Heart left ventricle (tissue), 16 donors: ENCODE data around the gene PLXNC1. TPM values are rescaled to one million over a fixed set of nuclear protein-coding genes. Genes with fewer than 3 reads are reported as not detected.

Experiments
- ATAC-seq, 4 donors: fragments of 200-7000 bp; cut with Tn5 transposase; one replicate each; pipeline ENCODE4 v1.9.1; 2020 to 2022; ENCODE audit warnings: moderate library complexity in 4 of 4, mild to moderate bottlenecking in 3 of 4, moderate number of reproducible peaks in 1 of 4
- DNase-seq, 5 donors: peaks; one replicate each; pipeline ENCODE4 v3.0.0-alpha.2; 2020
- H3K27ac ChIP-seq, 12 donors: fragments of 200-600 bp; sonication (generic) in 4 of 12; one replicate each; pipeline versions ENCODE4 v1.5.0 to v1.8.0; 2016 to 2022; ENCODE audit warnings: mild to moderate bottlenecking in 2 of 12
- H3K27me3 ChIP-seq, 9 donors: fragments of 200-600 bp; sonication (generic) in 2 of 9; one replicate each; pipeline versions ENCODE4 v1.5.1 to v1.8.0; 2016 to 2022; ENCODE audit warnings: mild to moderate bottlenecking in 3 of 9
- H3K36me3 ChIP-seq, 9 donors: fragments of 200-600 bp; sonication (generic) in 2 of 9; one replicate each; pipeline versions ENCODE4 v1.5.0 to v1.8.0; 2018 to 2022; ENCODE audit warnings: mild to moderate bottlenecking in 2 of 9
- H3K4me1 ChIP-seq, 12 donors: fragments of 200-600 bp; sonication (generic) in 4 of 12; one replicate each; pipeline versions ENCODE4 v1.5.0 to v1.8.0; 2016 to 2022; ENCODE audit warnings: mild to moderate bottlenecking in 3 of 12
- H3K4me3 ChIP-seq, 12 donors: fragments of 200-600 bp; sonication (generic) in 4 of 12; one replicate each; pipeline versions ENCODE4 v1.5.0 to v1.8.0; 2017 to 2022; ENCODE audit warnings: mild to moderate bottlenecking in 9 of 12, moderate library complexity in 4 of 12
- H3K9me3 ChIP-seq, 12 donors: fragments of 200-600 bp; sonication (generic) in 4 of 12; one replicate each; pipeline versions ENCODE4 v1.5.0 to v1.8.0; 2016 to 2022; ENCODE audit warnings: mild to moderate bottlenecking in 1 of 12
- CTCF ChIP-seq, 12 donors: fragments of 200-600 bp; sonication (generic) in 4 of 12; IDR thresholded peaks; one replicate each; pipeline versions ENCODE4 v1.5.0 to v1.8.0; 2018 to 2022; ENCODE audit warnings: antibody characterized with exemption in 12 of 12, mild to moderate bottlenecking in 5 of 12
- POLR2A ChIP-seq, 2 donors: fragments of 450-650 bp; IDR thresholded peaks; one replicate each; pipeline ENCODE4 v1.6.1; 2017; ENCODE audit warnings: antibody characterized with exemption in 2 of 2, mild to moderate bottlenecking in 2 of 2, moderate library complexity in 2 of 2
- WGBS, 4 donors: extraction: QIAGEN DNeasy Blood & Tissue Kit in 2 of 4; methylation state at CpG; one replicate each; pipeline versions ENCODE4 v1.1.5 to v1.1.7; 2013 to 2018; 5-methylcytosine and 5-hydroxymethylcytosine counted together
- intact Hi-C, 10 donors: fragments of 100-400 bp; cut with DNase I; formaldehyde crosslinking; loops; one replicate each; pipeline versions ENCODE4 v1.11.1 to v1.14.2; 2022
- polyA plus RNA-seq, 2 donors: library from polyadenylated mRNA; stranded (reverse); fragments of 200-250 nt; gene quantifications; one replicate each; pipeline ENCODE4 v1.2.3, GENCODE V29; 2013
- total RNA-seq, 9 donors: library from RNA; depleted of rRNA in 2 of 9; stranded (reverse); fragments of >200 nt in 2 of 9; fragmentation: NEBNext Ultra II Directional in 3 of 9; extraction: Animal tissue kit (Norgen Biotek cat#: 25700) in 3 of 9; gene quantifications; one replicate each; pipeline versions ENCODE4 v1.1.0 to v1.2.4, GENCODE V29; 2016 to 2023
- donor health status: ischemic (EF 13 %, LVEDD 7.1; RV severe dilation, severe dysfunction).
- donor health status: healthy with polysubstance abuse.
- donor health status: DM: no; HTN: yes; CAD: no.
- donor health status: DM: no; HTN: no; CAD: no.
- donor health status: ischemic (EF 25% LVEDD 6.9; RV normal size, moderate dysfunction).
- donor health status: ischemic (EF 25% LVEDD 5.7; RV mildly dilated, moderate dysfunction).
- donor health status: healthy.
- donor health status: DM: yes; HTN: yes; CAD: no.
- donor health status: ischemic (EF 35%, LVEDD 5.7; RV mildly dilated, moderate dysfunction).
- donor health status: nonischemic (EF 11% LVEDD 7.7; RV severe dilation, severe dysfunction).
- donor health status: DM: yes; HTN: yes; CAD: no.
- donor health status: PGD.
- donor health status: ischemic (EF 29% LVEDD 5.4; RV normal size, mild dysfunction).
- donor health status: nonischemic (EF 23%, LVEDD 6.1; RV moderate dilation, normal function).

PLXNC1 gene
- total and polyA plus RNA-seq, 11 donors = 0.84 to 18.4 (median 3.1) TPM

- Histone ChIP-seq H3K4me3 (no peak overlapping the region), H3K4me1 (peaks cover 0 to 54% (median 0%) of the 10 kb centered on the region in 12 donors), H3K27me3 (no peaks in the 10 kb centered on the region), H3K9me3 (peaks cover 0 to 7% (median 2%) of the 10 kb centered on the region in 12 donors), H3K36me3 (peaks cover 0 to 2% (median 0%) of the 10 kb centered on the region in 9 donors), H3K27ac (peak overlapping the region in 1 of 12 donors; percentile 90)
- intact Hi-C loops = no loop called here
- peak in 3 of 4 donors; percentile 24 to 75 (median 38) for ATAC-seq
- no peak for DNase-seq
- WGBS, 4 donors = 68 to 77% (median 72%) methylated on average over 9 of the region's 9 CpGs
- TF ChIP-seq POLR2A (IDR thresholded peaks at IDR 0.05) (no peak), CTCF (IDR thresholded peaks at IDR 0.05) (no peak)
These were observed 24.6 kb downstream of the PLXNC1 start for GRCh38 chr12:94172973-94173372.

- H3K36me3 ChIP-seq = peaks cover 0 to 2% (median 0%) of the 10 kb centered on the region in 9 donors
- H3K27me3 ChIP-seq = no peaks in the 10 kb centered on the region
- H3K27ac ChIP-seq = peak overlapping the region in 2 of 12 donors; percentile 15 to 90
- TF ChIP-seq CTCF (IDR thresholded peaks at IDR 0.05) = no peak
- no peak for TF ChIP-seq POLR2A (IDR thresholded peaks at IDR 0.05)
- H3K4me3 ChIP-seq = peak overlapping the region in 1 of 12 donors; percentile 1
- H3K4me1 ChIP-seq = peaks cover 0 to 48% (median 0%) of the 10 kb centered on the region in 12 donors
- intact Hi-C loops = no loop called here
- DNase-seq (no peak), ATAC-seq (peak in 2 of 4 donors; percentile 23 to 47)
- 80 to 89% (median 86%) methylated on average over 7 of the region's 7 CpGs for WGBS, 4 donors
- H3K9me3 ChIP-seq = peaks cover 0 to 12% (median 5%) of the 10 kb centered on the region in 12 donors
These were observed 25.4 kb downstream of the PLXNC1 start for GRCh38 chr12:94173660-94174265.

- H3K36me3 ChIP-seq = peaks cover 0 to 2% (median 0%) of the 10 kb centered on the region in 9 donors
- no peak for TF ChIP-seq CTCF (IDR thresholded peaks at IDR 0.05)
- no peak for TF ChIP-seq POLR2A (IDR thresholded peaks at IDR 0.05)
- WGBS, 4 donors = 78 to 86% (median 85%) methylated on average over 1 of the region's 1 CpG
- no peaks in the 10 kb centered on the region for H3K27me3 ChIP-seq
- H3K4me3 ChIP-seq = no peak overlapping the region
- peak overlapping the region in 1 of 12 donors; percentile 90 for H3K27ac ChIP-seq
- peaks cover 0 to 12% (median 5%) of the 10 kb centered on the region in 12 donors for H3K9me3 ChIP-seq
- peak in 4 of 5 donors; percentile 34 to 47 (median 40) for DNase-seq
- peak in 2 of 4 donors; percentile 38 to 48 for ATAC-seq
- intact Hi-C loops = no loop called here
- peaks cover 0 to 48% (median 0%) of the 10 kb centered on the region in 12 donors for H3K4me1 ChIP-seq
These were observed 26.2 kb downstream of the PLXNC1 start for GRCh38 chr12:94174576-94174975.

DNA sequence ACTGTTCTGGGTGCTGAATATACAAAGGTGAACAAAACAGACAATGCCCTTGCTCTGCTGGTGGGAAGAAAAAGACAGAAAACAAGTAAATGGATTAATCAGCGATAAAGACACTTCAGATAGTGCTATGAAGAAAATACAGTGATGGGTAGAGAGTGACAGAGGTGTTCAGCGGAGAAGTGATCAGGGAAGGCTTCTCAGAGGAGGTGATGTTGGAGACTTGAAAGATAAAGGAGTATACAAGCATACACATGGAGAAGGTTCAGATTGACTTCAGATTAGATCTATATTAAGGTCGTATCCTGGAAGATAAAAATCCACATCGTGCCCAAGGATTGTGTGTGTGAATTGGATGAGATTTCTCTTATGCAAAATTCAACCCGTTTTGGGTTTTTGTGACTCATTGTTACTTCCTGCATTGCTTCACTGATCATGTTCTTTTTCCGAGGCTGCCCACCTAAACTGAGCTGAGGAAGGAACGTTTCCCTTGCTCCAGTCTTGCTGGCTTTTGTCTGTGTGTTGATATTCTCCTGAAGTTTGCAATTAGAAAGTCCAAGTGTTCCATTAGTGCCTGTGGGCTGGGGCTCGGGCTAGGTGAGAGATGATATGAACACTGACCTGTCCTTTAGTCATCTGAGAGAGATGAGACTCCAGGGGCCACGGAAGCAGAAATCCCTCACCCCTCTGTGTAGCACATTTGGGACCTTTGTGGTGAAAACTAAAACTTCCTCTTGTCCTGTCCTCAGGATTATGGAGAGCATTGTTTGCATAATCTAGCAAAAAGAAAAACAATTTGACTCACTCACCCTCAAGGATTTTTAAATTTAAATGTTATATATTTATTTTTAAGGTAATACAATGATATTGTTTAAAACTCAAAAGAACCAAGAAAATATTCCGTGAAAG is 27.6 kb downstream of the PLXNC1 start:
- Histone ChIP-seq H3K9me3 (peaks cover 0 to 12% (median 5%) of the 10 kb centered on the region in 12 donors), H3K4me3 (no peak overlapping the region), H3K27me3 (no peaks in the 10 kb centered on the region), H3K27ac (peak overlapping the region in 1 of 12 donors; percentile 90), H3K4me1 (peaks cover 0 to 61% (median 0%) of the 10 kb centered on the region in 12 donors), H3K36me3 (peaks cover 0 to 1% (median 0%) of the 10 kb centered on the region in 9 donors)
- WGBS, 4 donors = 57 to 71% (median 68%) methylated on average over 10 of the region's 10 CpGs
- ATAC-seq (no peak), DNase-seq (no peak)
- intact Hi-C loops = no loop called here
- TF ChIP-seq CTCF (IDR thresholded peaks at IDR 0.05) (no peak), POLR2A (IDR thresholded peaks at IDR 0.05) (no peak)
